Duodenal mucosa (tissue), 2 donors: Measurements from ENCODE around the gene ZNF628.
"Not testable (repeated sequence)": the region's sequence is repeated elsewhere in the genome, so short reads cannot be mapped to it uniquely, and the experiment has no call there.

Experiments
- H3K27ac ChIP-seq: one replicate; pipeline ENCODE4 v1.7.0; 2013; ENCODE audit warnings: low read depth, low read length
- H3K27me3 ChIP-seq, 2 donors: one replicate each; pipeline ENCODE4 v1.7.0; 2013; ENCODE audit warnings: low read length in 2 of 2, control low read depth in 1 of 2; ENCODE audit not compliant: insufficient read depth in 2 of 2, control insufficient read depth in 1 of 2
- H3K36me3 ChIP-seq, 2 donors: one replicate each; pipeline ENCODE4 v1.7.0; 2013; ENCODE audit warnings: low read length in 2 of 2, control low read depth in 1 of 2; ENCODE audit not compliant: insufficient read depth in 2 of 2, control insufficient read depth in 1 of 2
- H3K4me1 ChIP-seq, 2 donors: one replicate each; pipeline ENCODE4 v1.7.0; 2013; ENCODE audit warnings: low read length in 2 of 2, control low read depth in 1 of 2; ENCODE audit not compliant: insufficient read depth in 2 of 2, control insufficient read depth in 1 of 2
- H3K4me3 ChIP-seq, 2 donors: one replicate each; pipeline ENCODE4 v1.7.0; 2013; ENCODE audit warnings: low read length in 2 of 2, low read depth in 1 of 2
- H3K9ac ChIP-seq, 2 donors: one replicate each; pipeline ENCODE4 v1.7.0; 2013; ENCODE audit warnings: low read length in 2 of 2, low read depth in 1 of 2
- H3K9me3 ChIP-seq, 2 donors: one replicate each; pipeline ENCODE4 v1.7.0; 2013; ENCODE audit warnings: low read length in 2 of 2, control low read depth in 1 of 2; ENCODE audit not compliant: control insufficient read depth in 1 of 2

Gene ZNF628

GRCh38 chr19:55448175-55448490 lies 28.3 kb upstream of the ZNF628 start:
- H3K9me3 ChIP-seq, H3K36me3 ChIP-seq, H3K4me3 ChIP-seq, H3K4me1 ChIP-seq, H3K9ac ChIP-seq, H3K27ac ChIP-seq: not testable (repeated sequence)
- peaks cover 31% of the 10 kb centered on the region in 2 donors for H3K27me3 ChIP-seq

GRCh38 chr19:55449469-55449868 lies 26.9 kb upstream of the ZNF628 start:
- Histone ChIP-seq H3K27me3 (peaks cover 20 to 23% of the 10 kb centered on the region in 2 donors), H3K4me3 (no peak overlapping the region), H3K27ac (no peak overlapping the region), H3K36me3 (peaks cover 0 to 6% of the 10 kb centered on the region in 2 donors), H3K4me1 (peaks cover 0 to 5% of the 10 kb centered on the region in 2 donors), H3K9ac (no peak overlapping the region), H3K9me3 (no peaks in the 10 kb centered on the region)

GRCh38 chr19:55451163-55451964 lies 25.1 kb upstream of the ZNF628 start:
- Histone ChIP-seq H3K27ac (no peak overlapping the region), H3K9me3 (no peaks in the 10 kb centered on the region), H3K9ac (no peak overlapping the region), H3K4me1 (peaks cover 0 to 5% of the 10 kb centered on the region in 2 donors), H3K4me3 (no peak overlapping the region), H3K27me3 (peaks cover 17 to 23% of the 10 kb centered on the region in 2 donors), H3K36me3 (peaks cover 0 to 13% of the 10 kb centered on the region in 2 donors)

GRCh38 chr19:55451965-55452748 lies 24.3 kb upstream of the ZNF628 start:
- Histone ChIP-seq H3K4me1 (peaks cover 0 to 5% of the 10 kb centered on the region in 2 donors), H3K9me3 (no peaks in the 10 kb centered on the region), H3K27ac (no peak overlapping the region), H3K4me3 (no peak overlapping the region), H3K36me3 (peaks cover 0 to 18% of the 10 kb centered on the region in 2 donors), H3K27me3 (peaks cover 17 to 23% of the 10 kb centered on the region in 2 donors), H3K9ac (no peak overlapping the region)

GRCh38 chr19:55452749-55453346 lies 23.6 kb upstream of the ZNF628 start:
- Histone ChIP-seq H3K27me3 (peaks cover 16 to 17% of the 10 kb centered on the region in 2 donors), H3K36me3 (peaks cover 0 to 18% of the 10 kb centered on the region in 2 donors), H3K9ac (no peak overlapping the region), H3K27ac (no peak overlapping the region), H3K4me3 (no peak overlapping the region), H3K4me1 (peaks cover 0 to 5% of the 10 kb centered on the region in 2 donors), H3K9me3 (no peaks in the 10 kb centered on the region)

- Histone ChIP-seq H3K9ac (no peak overlapping the region), H3K36me3 (peaks cover 0 to 18% of the 10 kb centered on the region in 2 donors), H3K9me3 (no peaks in the 10 kb centered on the region), H3K27me3 (peaks cover 11 to 17% of the 10 kb centered on the region in 2 donors), H3K27ac (no peak overlapping the region), H3K4me3 (no peak overlapping the region), H3K4me1 (peaks cover 0 to 5% of the 10 kb centered on the region in 2 donors)
Measured at GRCh38 chr19:55453511-55454260, 22.7 kb upstream of the ZNF628 start.

GRCh38 chr19:55454787-55455243 lies 21.6 kb upstream of the ZNF628 start:
- Histone ChIP-seq H3K9ac (no peak overlapping the region), H3K27ac (no peak overlapping the region), H3K36me3 (peaks cover 0 to 18% of the 10 kb centered on the region in 2 donors)

GRCh38 chr19:55455576-55456235 lies 20.7 kb upstream of the ZNF628 start:
- no peaks in the 10 kb centered on the region for H3K9me3 ChIP-seq

More at GRCh38 chr19:55454787-55455243, 21.6 kb upstream of the ZNF628 start:
- Histone ChIP-seq H3K4me3 (no peak overlapping the region), H3K4me1 (peaks cover 2 to 5% of the 10 kb centered on the region in 2 donors), H3K9me3 (no peaks in the 10 kb centered on the region), H3K27me3 (peaks cover 4 to 10% of the 10 kb centered on the region in 2 donors)

GRCh38 chr19:55456347-55456746 lies 20.1 kb upstream of the ZNF628 start:
- Histone ChIP-seq H3K27ac (no peak overlapping the region), H3K36me3 (peaks cover 0 to 18% of the 10 kb centered on the region in 2 donors), H3K9me3 (no peaks in the 10 kb centered on the region), H3K27me3 (peaks cover 4 to 10% of the 10 kb centered on the region in 2 donors), H3K9ac (no peak overlapping the region), H3K4me3 (no peak overlapping the region), H3K4me1 (peaks cover 10 to 14% of the 10 kb centered on the region in 2 donors)

More at GRCh38 chr19:55455576-55456235, 20.7 kb upstream of the ZNF628 start:
- Histone ChIP-seq H3K4me1 (peaks cover 7 to 10% of the 10 kb centered on the region in 2 donors), H3K4me3 (no peak overlapping the region), H3K9ac (no peak overlapping the region), H3K36me3 (peaks cover 0 to 18% of the 10 kb centered on the region in 2 donors), H3K27ac (no peak overlapping the region), H3K27me3 (peaks cover 4 to 10% of the 10 kb centered on the region in 2 donors)
